Measurements from ENCODE around the gene ITGB3BP. TPM values are rescaled to one million over a fixed set of nuclear protein-coding genes. Genes with fewer than 3 reads are reported as not detected.

ITGB3BP gene
- total and polyA plus RNA-seq, 2 experiments from 2014 or later = 14.6 to 27.7 TPM

DNA sequence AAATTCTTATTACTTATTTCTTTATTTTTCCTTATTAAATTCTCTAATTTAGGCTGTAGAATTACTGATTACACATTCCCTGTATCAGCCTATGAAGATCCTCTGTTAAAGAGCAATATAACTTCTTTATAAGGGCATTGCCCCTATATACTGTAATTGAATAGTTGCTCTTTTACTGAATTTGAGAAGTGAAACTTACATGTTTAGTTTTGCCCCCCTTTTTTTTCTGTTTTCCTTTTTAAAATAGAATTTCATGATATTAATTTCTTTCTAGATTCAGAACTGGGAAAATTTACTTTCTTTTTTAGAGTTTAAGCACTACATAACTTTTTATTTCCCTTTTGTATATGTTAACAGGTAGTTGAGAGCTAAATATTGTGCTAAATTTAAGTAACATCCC lies 40.7 kb upstream of the ITGB3BP start:
- no peaks in the 10 kb centered on the region for H3K9me3 ChIP-seq (ENCODE audit: low read depth)
- TF ChIP-seq EZH2 (IDR thresholded peaks at IDR 0.05; ENCODE audit: borderline replicate concordance) (no peak), EZH2phosphoT487 (IDR thresholded peaks at IDR 0.05; ENCODE audit: low read depth, severe bottlenecking, unreplicated experiment) (no peak), CTCF (IDR thresholded peaks at IDR 0.05; ENCODE audit: poor library complexity) (no peak)
- H3K79me2 ChIP-seq = no peaks in the 10 kb centered on the region
- H3K4me3 ChIP-seq = no peak overlapping the region
- H3K36me3 ChIP-seq (replicated peaks; ENCODE audit: insufficient read depth, low read depth) = no peaks in the 10 kb centered on the region
- no peak overlapping the region for H3K27ac ChIP-seq
- no peaks in the 10 kb centered on the region for H3K9me2 ChIP-seq (replicated peaks; ENCODE audit: insufficient read depth)
- H3K4me1 ChIP-seq (ENCODE audit: insufficient read depth) = no peaks in the 10 kb centered on the region
- no peak overlapping the region for H2AFZ ChIP-seq
- H3K27me3 ChIP-seq = no peaks in the 10 kb centered on the region
- H3K4me2 ChIP-seq = no peak overlapping the region
- no peaks in the 10 kb centered on the region for H4K20me1 ChIP-seq (ENCODE audit: insufficient read depth, poor library complexity, severe bottlenecking)
- DNase-seq (ENCODE audit: low spot score) = no peak

DNA sequence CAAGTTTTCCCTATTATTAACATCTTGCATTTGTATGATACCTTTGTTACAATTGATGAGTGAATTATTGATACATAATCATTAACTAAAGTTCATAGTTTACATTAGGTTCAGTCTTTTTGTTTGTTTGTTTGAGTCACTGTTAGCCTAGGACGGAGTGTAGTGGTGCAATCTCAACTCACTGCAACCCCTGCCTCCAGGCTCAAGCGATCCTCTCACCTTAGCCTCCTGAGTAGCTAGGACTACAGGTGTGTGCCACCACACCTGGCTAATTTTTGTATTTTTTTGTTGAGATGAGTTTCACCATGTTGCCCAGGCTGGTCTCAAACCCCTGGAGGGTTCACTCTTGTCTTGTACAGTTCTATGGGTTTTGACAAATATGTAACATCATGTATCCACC lies 36.3 kb upstream of the ITGB3BP start:
- no peaks in the 10 kb centered on the region for H3K36me3 ChIP-seq (replicated peaks; ENCODE audit: insufficient read depth, low read depth)
- H4K20me1 ChIP-seq (ENCODE audit: insufficient read depth, poor library complexity, severe bottlenecking) = no peaks in the 10 kb centered on the region
- no peaks in the 10 kb centered on the region for H3K9me3 ChIP-seq (ENCODE audit: low read depth)
- DNase-seq (ENCODE audit: low spot score) = no peak
- H3K79me2 ChIP-seq = no peaks in the 10 kb centered on the region
- no peak overlapping the region for H2AFZ ChIP-seq
- H3K4me3 ChIP-seq = no peak overlapping the region
- no peak overlapping the region for H3K27ac ChIP-seq
- no peaks in the 10 kb centered on the region for H3K27me3 ChIP-seq
- no peaks in the 10 kb centered on the region for H3K4me1 ChIP-seq (ENCODE audit: insufficient read depth)
- no peaks in the 10 kb centered on the region for H3K9me2 ChIP-seq (replicated peaks; ENCODE audit: insufficient read depth)
- WGBS (ENCODE audit: low lambda C conversion rate, missing lambda C conversion rate) = 92% methylated on average over 2 of the region's 2 CpGs
- TF ChIP-seq EZH2phosphoT487 (IDR thresholded peaks at IDR 0.05; ENCODE audit: low read depth, severe bottlenecking, unreplicated experiment) (no peak), CTCF (IDR thresholded peaks at IDR 0.05; ENCODE audit: poor library complexity) (no peak), EZH2 (IDR thresholded peaks at IDR 0.05; ENCODE audit: borderline replicate concordance) (no peak)
- H3K4me2 ChIP-seq = no peak overlapping the region

DNA sequence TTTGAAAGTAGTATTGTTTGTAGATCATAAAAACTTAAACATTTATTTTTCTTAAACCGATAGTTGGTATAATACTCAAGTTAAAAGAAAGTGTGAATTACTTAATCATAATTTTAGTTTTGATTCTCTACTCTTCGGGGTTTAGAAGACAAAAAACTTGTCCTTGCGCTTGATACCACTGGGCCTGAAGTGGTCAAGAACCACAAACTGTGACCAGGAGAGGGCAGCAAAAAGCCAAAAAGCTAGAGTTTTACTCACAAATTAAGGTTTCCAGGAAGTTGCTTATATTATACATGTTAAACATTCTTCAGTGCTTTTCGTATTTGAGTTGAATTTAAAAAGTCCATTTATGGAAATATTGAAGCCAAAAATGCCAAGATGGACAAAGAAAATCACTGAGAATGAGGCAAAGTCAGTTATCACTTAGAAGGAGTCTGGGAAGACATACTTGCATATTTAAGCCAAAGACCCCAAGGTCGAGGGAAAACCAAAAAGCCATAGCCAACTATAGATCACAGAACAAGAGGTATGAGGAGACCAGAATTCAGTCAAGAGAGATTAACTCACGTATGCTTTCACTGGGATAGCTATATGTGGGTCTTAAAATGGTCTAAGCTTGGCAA lies 34.5 kb upstream of the ITGB3BP start:
- peak overlapping the region; percentile 38 for H2AFZ ChIP-seq
- WGBS (ENCODE audit: low lambda C conversion rate, missing lambda C conversion rate) = 57% methylated on average over 6 of the region's 6 CpGs
- H3K4me3 ChIP-seq = no peak overlapping the region
- no peak overlapping the region for H3K27ac ChIP-seq
- H3K9me3 ChIP-seq (ENCODE audit: low read depth) = no peaks in the 10 kb centered on the region
- no peaks in the 10 kb centered on the region for H3K27me3 ChIP-seq
- DNase-seq (ENCODE audit: low spot score) = peak; percentile 55
- H3K9me2 ChIP-seq (replicated peaks; ENCODE audit: insufficient read depth) = no peaks in the 10 kb centered on the region
- no peaks in the 10 kb centered on the region for H4K20me1 ChIP-seq (ENCODE audit: insufficient read depth, poor library complexity, severe bottlenecking)
- H3K4me1 ChIP-seq (ENCODE audit: insufficient read depth) = no peaks in the 10 kb centered on the region
- H3K36me3 ChIP-seq (replicated peaks; ENCODE audit: insufficient read depth, low read depth) = no peaks in the 10 kb centered on the region
- H3K4me2 ChIP-seq = no peak overlapping the region
- TF ChIP-seq EZH2 (IDR thresholded peaks at IDR 0.05; ENCODE audit: borderline replicate concordance) = no peak
- peak; percentile 64 for TF ChIP-seq CTCF (IDR thresholded peaks at IDR 0.05; ENCODE audit: poor library complexity)
- no peaks in the 10 kb centered on the region for H3K79me2 ChIP-seq

DNA sequence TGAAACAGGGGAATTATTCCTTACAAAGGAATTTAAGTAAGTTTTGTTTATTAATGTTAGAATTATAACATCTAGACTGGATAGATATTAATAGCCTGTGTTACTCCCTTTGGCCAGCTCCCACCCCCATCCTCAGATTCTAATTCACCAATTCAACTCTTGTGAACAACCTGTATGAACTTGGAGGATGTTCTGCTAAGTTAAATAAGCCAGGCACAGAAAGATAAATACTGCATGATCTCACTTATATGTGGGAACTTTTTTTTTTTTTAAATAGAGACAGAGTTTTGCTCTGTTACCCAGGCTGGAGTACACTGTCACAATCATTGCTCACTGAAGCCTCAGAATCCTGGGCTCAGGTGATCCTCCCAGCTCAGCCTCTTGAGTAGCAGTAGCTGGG lies 32.5 kb upstream of the ITGB3BP start:
- Histone ChIP-seq H3K4me3 (no peak overlapping the region), H3K9me2 (replicated peaks; ENCODE audit: insufficient read depth) (no peaks in the 10 kb centered on the region), H3K36me3 (replicated peaks; ENCODE audit: insufficient read depth, low read depth) (no peaks in the 10 kb centered on the region), H3K27me3 (no peaks in the 10 kb centered on the region), H3K4me2 (no peak overlapping the region), H3K4me1 (ENCODE audit: insufficient read depth) (no peaks in the 10 kb centered on the region), H4K20me1 (ENCODE audit: insufficient read depth, poor library complexity, severe bottlenecking) (no peaks in the 10 kb centered on the region), H2AFZ (no peak overlapping the region), H3K79me2 (no peaks in the 10 kb centered on the region), H3K27ac (no peak overlapping the region), H3K9me3 (ENCODE audit: low read depth) (no peaks in the 10 kb centered on the region)
- DNase-seq (ENCODE audit: low spot score) = no peak
- TF ChIP-seq EZH2 (IDR thresholded peaks at IDR 0.05; ENCODE audit: borderline replicate concordance) = no peak
- TF ChIP-seq EZH2phosphoT487 (IDR thresholded peaks at IDR 0.05; ENCODE audit: low read depth, severe bottlenecking, unreplicated experiment) = no peak
- TF ChIP-seq CTCF (IDR thresholded peaks at IDR 0.05; ENCODE audit: poor library complexity) = no peak
